Measurements from ENCODE around the gene MRPL54. TPM values are rescaled to one million over a fixed set of nuclear protein-coding genes. Genes with fewer than 3 reads are reported as not detected.
A peak's percentile ranks its signal among the peaks of the same experiment; 100 is the strongest.
"Not testable (repeated sequence)": the region's sequence is repeated elsewhere in the genome, so short reads cannot be mapped to it uniquely, and the experiment has no call there.

MRPL54 gene
- total RNA-seq, 1 donor from 2014 or later, result 98.0 TPM

GRCh38 chr19:3804429-3804828 lies 41.9 kb downstream of the MRPL54 start:
- Mint-ChIP-seq H3K27ac (no peak overlapping the region), H3K27me3 (ENCODE audit: low read depth) (peaks cover 4% of the 10 kb centered on the region), H3K36me3 (ENCODE audit: low read depth) (no peaks in the 10 kb centered on the region), H3K9me3 (no peaks in the 10 kb centered on the region), H3K4me1 (ENCODE audit: low read depth) (peaks cover 14% of the 10 kb centered on the region), H3K4me3 (ENCODE audit: low read depth) (no peak overlapping the region)
- intact Hi-C loops (cut with micrococcal nuclease), result no loop called here
- no peak for DNase-seq (ENCODE audit: low spot score)

DNA sequence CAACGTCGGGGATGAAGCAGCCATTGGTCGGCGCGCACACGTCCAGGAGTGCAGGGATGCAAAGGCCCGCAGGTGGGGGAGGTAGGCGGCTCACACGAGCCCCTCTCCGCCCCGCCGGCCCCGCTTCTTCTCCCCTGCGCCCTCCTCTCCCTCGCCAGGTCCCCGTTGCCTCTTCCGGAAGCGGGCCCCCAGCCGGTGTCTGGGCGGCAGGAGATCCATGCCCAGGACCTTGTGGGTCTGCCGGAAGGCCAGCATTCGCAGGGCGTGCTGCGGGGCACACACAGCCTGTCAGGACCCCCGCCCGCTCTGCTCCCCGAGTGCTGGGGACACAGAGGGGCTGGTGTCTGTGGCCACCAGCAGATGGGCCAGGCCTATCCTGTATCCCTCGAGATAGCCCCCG lies 43.4 kb downstream of the MRPL54 start:
- Mint-ChIP-seq H3K4me3 (ENCODE audit: low read depth) (no peak overlapping the region), H3K36me3 (ENCODE audit: low read depth) (no peaks in the 10 kb centered on the region), H3K27ac (no peak overlapping the region), H3K4me1 (ENCODE audit: low read depth) (peaks cover 13% of the 10 kb centered on the region), H3K9me3 (no peaks in the 10 kb centered on the region), H3K27me3 (ENCODE audit: low read depth) (peaks cover 2% of the 10 kb centered on the region)
- no peak for DNase-seq (ENCODE audit: low spot score)
- intact Hi-C loops (cut with micrococcal nuclease), result no loop called here

DNA sequence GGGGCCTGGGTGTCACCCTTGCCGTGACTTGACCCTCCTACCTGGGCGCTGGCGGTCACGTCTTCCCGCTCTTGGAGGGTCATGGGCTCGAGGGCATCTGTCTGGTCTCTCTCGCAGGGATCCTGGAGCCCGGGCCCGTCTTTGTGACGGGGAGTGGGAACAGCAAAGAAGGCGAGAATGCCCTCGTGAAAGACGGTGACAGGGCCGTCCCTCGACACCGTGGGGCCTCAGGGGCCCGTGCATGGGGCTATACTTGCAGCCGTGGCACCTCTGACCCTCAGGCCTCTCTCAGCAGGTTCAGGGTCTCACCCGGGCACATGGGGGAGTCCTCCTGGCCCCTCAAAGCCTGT lies 44.6 kb downstream of the MRPL54 start:
- Mint-ChIP-seq H3K4me3 (ENCODE audit: low read depth) (no peak overlapping the region), H3K27me3 (ENCODE audit: low read depth) (peaks cover 2% of the 10 kb centered on the region), H3K4me1 (ENCODE audit: low read depth) (peaks cover 8% of the 10 kb centered on the region), H3K27ac (no peak overlapping the region), H3K9me3 (no peaks in the 10 kb centered on the region), H3K36me3 (ENCODE audit: low read depth) (no peaks in the 10 kb centered on the region)
- intact Hi-C loops (cut with micrococcal nuclease), result no loop called here
- DNase-seq (ENCODE audit: low spot score), result no peak

DNA sequence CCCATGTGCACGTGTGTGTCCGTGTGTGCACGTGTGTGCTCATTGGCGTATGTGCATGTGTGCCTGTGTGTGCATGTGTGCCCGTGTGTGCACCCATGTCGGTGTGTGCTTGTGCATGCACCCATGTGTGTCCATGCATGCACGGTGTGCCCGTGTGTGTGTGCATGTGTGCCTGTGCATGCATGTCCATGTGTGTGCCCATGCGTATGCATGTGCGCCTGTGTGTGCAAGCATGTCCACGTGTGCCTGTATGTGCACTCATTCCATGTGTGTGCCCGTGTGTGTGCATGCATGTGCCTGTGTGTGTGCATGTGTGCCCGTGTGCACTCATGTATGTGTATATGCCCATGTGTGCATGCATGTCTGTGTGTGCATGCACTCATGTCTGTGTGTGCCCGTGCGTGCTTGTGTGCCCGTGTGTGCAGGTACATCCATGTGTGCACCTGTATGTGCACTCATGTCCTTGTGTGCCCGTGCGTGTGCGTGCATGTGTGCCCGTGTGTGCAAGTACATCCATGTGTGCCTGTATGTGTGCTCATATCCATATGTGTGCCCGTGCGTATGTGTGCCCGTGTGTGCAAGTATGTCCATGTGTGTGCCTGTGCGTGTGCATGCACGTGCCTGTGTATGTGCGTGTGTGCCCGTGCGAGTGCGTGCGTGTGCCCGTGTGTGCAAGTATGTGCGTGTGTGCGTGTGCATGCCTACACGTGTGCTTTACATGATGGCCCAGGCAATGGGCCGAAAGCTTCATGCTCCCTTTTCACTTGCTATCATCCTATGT lies 45.3 kb downstream of the MRPL54 start:
- no peak for DNase-seq (ENCODE audit: low spot score)
- no peaks in the 10 kb centered on the region for H3K27me3 Mint-ChIP-seq (ENCODE audit: low read depth)
- H3K27ac Mint-ChIP-seq, result no peak overlapping the region
- peaks cover 13% of the 10 kb centered on the region for H3K4me1 Mint-ChIP-seq (ENCODE audit: low read depth)
- peaks cover 3% of the 10 kb centered on the region for H3K9me3 Mint-ChIP-seq
- H3K36me3 Mint-ChIP-seq (ENCODE audit: low read depth), result no peaks in the 10 kb centered on the region
- H3K4me3 Mint-ChIP-seq (ENCODE audit: low read depth), result no peak overlapping the region
- intact Hi-C loops (cut with micrococcal nuclease), result no loop called here

DNA sequence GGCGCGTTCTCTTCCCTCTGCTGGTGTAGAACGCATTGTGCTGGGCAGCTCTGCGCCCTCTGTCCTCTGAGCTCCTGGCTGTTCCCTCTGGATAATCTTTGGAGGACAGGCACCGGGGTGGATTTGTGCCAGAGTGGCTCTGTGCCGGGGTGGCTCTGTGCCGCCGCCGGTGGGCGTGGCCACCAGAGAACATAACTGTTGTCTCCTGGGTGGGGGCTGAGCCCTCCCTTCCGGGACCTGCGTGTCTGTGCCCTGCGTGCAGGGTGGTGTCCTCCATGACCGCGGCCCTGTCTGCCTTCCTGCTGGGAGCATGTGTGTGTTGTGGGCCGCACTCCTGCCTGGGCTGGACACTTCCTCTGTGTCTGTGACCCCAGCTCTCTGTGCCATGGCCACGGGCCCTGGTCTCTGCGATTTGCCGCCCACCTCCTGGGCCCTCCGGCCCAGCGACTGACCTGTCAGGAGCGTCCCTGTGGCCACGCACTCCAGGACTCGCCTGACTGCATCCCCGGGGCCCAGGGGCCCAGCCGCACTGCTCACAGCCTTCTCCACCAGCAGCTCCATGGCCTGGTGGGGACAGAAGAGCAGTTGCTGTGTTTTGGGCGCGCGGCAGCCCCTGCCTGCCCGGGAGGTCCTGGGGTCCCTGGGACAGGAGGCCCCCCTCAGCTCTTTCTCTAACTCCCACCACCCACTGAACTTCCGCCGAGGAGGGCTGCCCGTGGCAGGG lies 46.1 kb downstream of the MRPL54 start:
- Mint-ChIP-seq H3K4me3 (ENCODE audit: low read depth) (no peak overlapping the region), H3K27me3 (ENCODE audit: low read depth) (no peaks in the 10 kb centered on the region), H3K27ac (no peak overlapping the region), H3K4me1 (ENCODE audit: low read depth) (peaks cover 19% of the 10 kb centered on the region), H3K36me3 (ENCODE audit: low read depth) (no peaks in the 10 kb centered on the region), H3K9me3 (peaks cover 3% of the 10 kb centered on the region)
- no peak for DNase-seq (ENCODE audit: low spot score)
- intact Hi-C loops (cut with micrococcal nuclease), result no loop called here

GRCh38 chr19:3809881-3810707 lies 47.6 kb downstream of the MRPL54 start:
- Mint-ChIP-seq H3K27ac (no peak overlapping the region), H3K36me3 (ENCODE audit: low read depth) (no peaks in the 10 kb centered on the region), H3K4me3 (ENCODE audit: low read depth) (no peak overlapping the region), H3K9me3 (peaks cover 3% of the 10 kb centered on the region), H3K27me3 (ENCODE audit: low read depth) (no peaks in the 10 kb centered on the region), H3K4me1 (ENCODE audit: low read depth) (peaks cover 29% of the 10 kb centered on the region)
- no peak for DNase-seq (ENCODE audit: low spot score)
- intact Hi-C loops (cut with micrococcal nuclease), result no loop called here

GRCh38 chr19:3810708-3811355 lies 48.4 kb downstream of the MRPL54 start:
- peaks cover 29% of the 10 kb centered on the region for H3K4me1 Mint-ChIP-seq (ENCODE audit: low read depth)
- no peaks in the 10 kb centered on the region for H3K27me3 Mint-ChIP-seq (ENCODE audit: low read depth)
- H3K9me3 Mint-ChIP-seq, result peaks cover 3% of the 10 kb centered on the region
- no peaks in the 10 kb centered on the region for H3K36me3 Mint-ChIP-seq (ENCODE audit: low read depth)
- DNase-seq (ENCODE audit: low spot score), result no peak
- intact Hi-C loops (cut with micrococcal nuclease), result no loop called here
- no peak overlapping the region for H3K4me3 Mint-ChIP-seq (ENCODE audit: low read depth)
- H3K27ac Mint-ChIP-seq, result no peak overlapping the region

GRCh38 chr19:3813473-3814392 lies 51.3 kb downstream of the MRPL54 start:
- no peaks in the 10 kb centered on the region for H3K36me3 Mint-ChIP-seq (ENCODE audit: low read depth)
- H3K9me3 Mint-ChIP-seq, result peaks cover 3% of the 10 kb centered on the region
- no peaks in the 10 kb centered on the region for H3K27me3 Mint-ChIP-seq (ENCODE audit: low read depth)
- no peak for DNase-seq (ENCODE audit: low spot score)
- no peak overlapping the region for H3K4me3 Mint-ChIP-seq (ENCODE audit: low read depth)
- peak overlapping the region; percentile 80 for H3K27ac Mint-ChIP-seq
- intact Hi-C loops (cut with micrococcal nuclease), result loop anchor here (2.0 kb wide), 1 partner anchor 51 kb away; the partner anchor contains the start of gene MRPL54
- H3K4me1 Mint-ChIP-seq (ENCODE audit: low read depth), result peaks cover 34% of the 10 kb centered on the region

- intact Hi-C loops (cut with micrococcal nuclease), result no loop called here
- Mint-ChIP-seq H3K27ac (peak overlapping the region; percentile 80), H3K4me1 (ENCODE audit: low read depth) (peaks cover 36% of the 10 kb centered on the region), H3K9me3 (peaks cover 3% of the 10 kb centered on the region), H3K4me3 (ENCODE audit: low read depth) (no peak overlapping the region), H3K27me3 (ENCODE audit: low read depth) (no peaks in the 10 kb centered on the region), H3K36me3 (ENCODE audit: low read depth) (no peaks in the 10 kb centered on the region)
- DNase-seq (ENCODE audit: low spot score), result no peak
Measured at GRCh38 chr19:3814648-3815047, 52.2 kb downstream of the MRPL54 start.

GRCh38 chr19:3816148-3816547 lies 53.7 kb downstream of the MRPL54 start:
- H3K27ac Mint-ChIP-seq; intact Hi-C loops (cut with micrococcal nuclease); DNase-seq (ENCODE audit: low spot score); H3K27me3 Mint-ChIP-seq (ENCODE audit: low read depth); H3K9me3 Mint-ChIP-seq; H3K4me3 Mint-ChIP-seq (ENCODE audit: low read depth); H3K36me3 Mint-ChIP-seq (ENCODE audit: low read depth): not testable (repeated sequence)
- peaks cover 36% of the 10 kb centered on the region for H3K4me1 Mint-ChIP-seq (ENCODE audit: low read depth)

- Mint-ChIP-seq H3K27me3 (ENCODE audit: low read depth) (no peaks in the 10 kb centered on the region), H3K27ac (no peak overlapping the region), H3K4me1 (ENCODE audit: low read depth) (peaks cover 38% of the 10 kb centered on the region), H3K4me3 (ENCODE audit: low read depth) (no peak overlapping the region), H3K36me3 (ENCODE audit: low read depth) (no peaks in the 10 kb centered on the region), H3K9me3 (peaks cover 3% of the 10 kb centered on the region)
- intact Hi-C loops (cut with micrococcal nuclease), result no loop called here
- no peak for DNase-seq (ENCODE audit: low spot score)
Measured at GRCh38 chr19:3816566-3817218, 54.2 kb downstream of the MRPL54 start.

Measured in activated T-helper 2 cell treated with anti-CD3 and anti-CD28 coated beads, Interferon-gamma antibody, Interleukin-2, Interleukin-4, amounts not matched to agents 10 μg/mL and 5 μg/mL and 100 μg/mL, durations not matched to agents 14 hours and 24 hours and 36 hours (primary cell).